Measurements from ENCODE around the gene FAM124B.

FAM124B gene

DNA sequence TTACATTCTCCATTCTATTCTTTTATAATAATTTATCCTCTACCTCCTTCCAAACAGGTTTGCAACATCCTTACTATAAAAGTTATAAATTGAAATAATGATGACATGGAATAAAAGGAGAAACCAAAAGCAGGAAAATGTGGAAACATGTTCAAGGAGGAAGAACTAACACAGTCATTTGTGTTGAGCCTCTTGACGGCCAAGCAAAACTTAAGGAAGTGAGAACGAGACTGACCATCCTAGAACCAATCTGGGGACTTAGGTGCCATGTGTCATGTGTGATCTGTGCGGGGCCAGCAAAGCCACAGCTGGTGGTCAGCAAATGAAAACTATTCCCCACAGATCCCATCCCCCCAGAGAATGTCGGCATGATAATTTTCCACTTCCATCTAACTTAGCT, 25.6 kb upstream of the FAM124B start:
- Mint-ChIP-seq H3K4me3 (no peak overlapping the region), H3K36me3 (peaks cover 2% of the 10 kb centered on the region), H3K4me1 (ENCODE audit: low read depth) (no peaks in the 10 kb centered on the region), H3K9me3 (ENCODE audit: low read depth) (peaks cover 10% of the 10 kb centered on the region), H3K27me3 (no peaks in the 10 kb centered on the region), H3K27ac (no peak overlapping the region)

GRCh38 chr2:224426656-224427055, 24.7 kb upstream of the FAM124B start:
- peaks cover 2% of the 10 kb centered on the region for H3K36me3 Mint-ChIP-seq
- no peaks in the 10 kb centered on the region for H3K27me3 Mint-ChIP-seq
- H3K4me1 Mint-ChIP-seq (ENCODE audit: low read depth): no peaks in the 10 kb centered on the region
- peaks cover 10% of the 10 kb centered on the region for H3K9me3 Mint-ChIP-seq (ENCODE audit: low read depth)
- no peak overlapping the region for H3K27ac Mint-ChIP-seq
- no peak overlapping the region for H3K4me3 Mint-ChIP-seq

DNA sequence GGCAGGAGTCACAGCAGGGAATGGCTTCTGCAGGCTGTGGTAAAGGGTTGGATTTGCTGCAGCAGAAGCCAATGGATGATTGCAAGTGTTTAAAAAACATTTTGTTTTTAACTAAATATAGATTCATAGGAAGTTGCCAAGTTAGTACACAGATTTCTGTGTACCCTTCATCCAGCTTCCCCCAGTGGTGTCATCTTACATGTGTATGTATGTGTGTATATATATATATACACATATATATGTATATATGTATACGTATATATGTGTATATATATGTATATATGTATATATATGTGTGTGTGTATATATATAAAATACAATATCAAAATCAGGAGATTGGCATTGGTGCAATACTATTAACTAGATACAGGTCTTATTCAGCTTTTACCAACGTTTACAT, 19.2 kb upstream of the FAM124B start:
- Mint-ChIP-seq H3K4me3 (no peak overlapping the region), H3K27ac (no peak overlapping the region), H3K36me3 (peaks cover 4% of the 10 kb centered on the region), H3K4me1 (ENCODE audit: low read depth) (no peaks in the 10 kb centered on the region), H3K9me3 (ENCODE audit: low read depth) (peaks cover 13% of the 10 kb centered on the region), H3K27me3 (no peaks in the 10 kb centered on the region)

- H3K27ac Mint-ChIP-seq: no peak overlapping the region
- H3K4me3 Mint-ChIP-seq: no peak overlapping the region
- H3K36me3 Mint-ChIP-seq: peaks cover 2% of the 10 kb centered on the region
- peaks cover 3% of the 10 kb centered on the region for H3K9me3 Mint-ChIP-seq (ENCODE audit: low read depth)
- no peaks in the 10 kb centered on the region for H3K4me1 Mint-ChIP-seq (ENCODE audit: low read depth)
- H3K27me3 Mint-ChIP-seq: peaks cover 2% of the 10 kb centered on the region
Observed at GRCh38 chr2:224417947-224418346, 16.0 kb upstream of the FAM124B start.

DNA sequence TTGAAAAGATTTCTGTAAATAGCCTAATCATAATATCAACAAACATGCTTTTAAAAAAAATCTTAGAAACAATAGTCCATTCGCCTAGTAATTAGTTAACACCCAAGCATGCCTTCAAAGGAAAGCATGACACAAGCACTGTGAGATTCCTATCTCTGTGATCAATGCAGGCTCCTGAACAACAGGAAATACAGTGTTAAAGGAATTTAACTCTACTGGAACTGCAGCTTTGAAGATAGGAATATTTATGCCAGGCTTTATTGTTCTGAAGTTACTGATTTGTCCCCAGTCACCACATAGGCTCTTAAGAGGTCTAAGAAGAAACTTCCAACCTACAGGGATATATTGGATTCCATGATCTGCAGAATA, 15.4 kb upstream of the FAM124B start:
- Mint-ChIP-seq H3K27me3 (peaks cover 2% of the 10 kb centered on the region), H3K36me3 (peaks cover 2% of the 10 kb centered on the region), H3K4me1 (ENCODE audit: low read depth) (no peaks in the 10 kb centered on the region), H3K9me3 (ENCODE audit: low read depth) (peaks cover 3% of the 10 kb centered on the region), H3K27ac (no peak overlapping the region), H3K4me3 (no peak overlapping the region)

GRCh38 chr2:224416656-224417360, 14.9 kb upstream of the FAM124B start:
- Mint-ChIP-seq H3K4me3 (no peak overlapping the region), H3K27ac (no peak overlapping the region), H3K4me1 (ENCODE audit: low read depth) (no peaks in the 10 kb centered on the region), H3K9me3 (ENCODE audit: low read depth) (peaks cover 3% of the 10 kb centered on the region), H3K27me3 (peaks cover 2% of the 10 kb centered on the region), H3K36me3 (peaks cover 2% of the 10 kb centered on the region)

- H3K4me1 Mint-ChIP-seq (ENCODE audit: low read depth): no peaks in the 10 kb centered on the region
- peaks cover 4% of the 10 kb centered on the region for H3K27me3 Mint-ChIP-seq
- H3K4me3 Mint-ChIP-seq: no peak overlapping the region
- H3K36me3 Mint-ChIP-seq: no peaks in the 10 kb centered on the region
- H3K9me3 Mint-ChIP-seq (ENCODE audit: low read depth): no peaks in the 10 kb centered on the region
- H3K27ac Mint-ChIP-seq: no peak overlapping the region
Observed at GRCh38 chr2:224413381-224413780, 11.5 kb upstream of the FAM124B start.

DNA sequence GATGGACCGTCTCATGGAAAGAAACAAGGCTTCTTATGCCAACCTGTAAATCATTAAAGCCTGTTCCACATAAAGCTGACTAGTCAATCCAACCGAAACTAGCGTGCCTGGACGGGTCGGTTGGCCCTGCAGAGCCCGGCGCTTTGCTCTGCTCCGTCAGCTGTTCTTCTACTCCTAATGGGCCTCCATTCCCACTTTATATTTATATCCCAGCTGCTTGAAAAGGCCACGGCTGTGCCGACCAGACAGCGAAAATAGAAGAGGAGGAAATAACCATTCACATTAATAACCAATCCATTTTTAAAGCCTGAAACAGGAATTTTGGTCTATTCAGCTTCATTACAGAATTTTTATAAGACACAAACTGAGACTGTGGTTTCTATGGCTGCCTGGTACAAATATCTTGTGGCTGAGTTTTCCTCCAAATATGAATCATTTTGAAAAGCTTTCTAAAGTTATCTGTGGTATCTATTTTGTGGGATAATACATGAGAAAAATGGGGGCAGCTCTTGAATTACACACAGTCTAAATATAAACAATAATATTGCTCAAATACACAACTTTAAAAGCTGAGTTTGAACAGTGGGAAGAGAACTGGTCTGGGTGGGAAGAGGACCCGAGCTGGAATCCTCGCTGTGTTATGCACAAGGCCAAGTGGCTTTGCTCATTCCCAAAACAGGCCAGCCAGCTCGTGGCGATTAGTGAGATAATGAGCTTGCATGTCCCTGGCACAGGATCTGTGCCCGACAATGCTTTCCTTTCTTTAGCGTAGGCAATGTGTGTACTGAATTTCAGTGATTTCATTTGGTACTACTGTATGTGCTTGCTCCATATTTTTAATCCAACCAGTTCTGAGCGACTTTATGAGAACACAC, 10.5 kb upstream of the FAM124B start:
- no peak overlapping the region for H3K4me3 Mint-ChIP-seq
- H3K27me3 Mint-ChIP-seq: peaks cover 5% of the 10 kb centered on the region
- H3K9me3 Mint-ChIP-seq (ENCODE audit: low read depth): no peaks in the 10 kb centered on the region
- H3K4me1 Mint-ChIP-seq (ENCODE audit: low read depth): peaks cover 2% of the 10 kb centered on the region
- H3K27ac Mint-ChIP-seq: no peak overlapping the region
- H3K36me3 Mint-ChIP-seq: no peaks in the 10 kb centered on the region

- Mint-ChIP-seq H3K9me3 (ENCODE audit: low read depth) (no peaks in the 10 kb centered on the region), H3K4me1 (ENCODE audit: low read depth) (peaks cover 3% of the 10 kb centered on the region), H3K27me3 (peaks cover 12% of the 10 kb centered on the region), H3K4me3 (no peak overlapping the region), H3K36me3 (peaks cover 4% of the 10 kb centered on the region), H3K27ac (no peak overlapping the region)
Observed at GRCh38 chr2:224410946-224411561, 9.1 kb upstream of the FAM124B start.

GRCh38 chr2:224408676-224409075, 6.8 kb upstream of the FAM124B start:
- Mint-ChIP-seq H3K27ac (no peak overlapping the region), H3K36me3 (peaks cover 4% of the 10 kb centered on the region), H3K4me3 (no peak overlapping the region), H3K9me3 (ENCODE audit: low read depth) (no peaks in the 10 kb centered on the region), H3K4me1 (ENCODE audit: low read depth) (peaks cover 3% of the 10 kb centered on the region), H3K27me3 (peaks cover 14% of the 10 kb centered on the region)

DNA sequence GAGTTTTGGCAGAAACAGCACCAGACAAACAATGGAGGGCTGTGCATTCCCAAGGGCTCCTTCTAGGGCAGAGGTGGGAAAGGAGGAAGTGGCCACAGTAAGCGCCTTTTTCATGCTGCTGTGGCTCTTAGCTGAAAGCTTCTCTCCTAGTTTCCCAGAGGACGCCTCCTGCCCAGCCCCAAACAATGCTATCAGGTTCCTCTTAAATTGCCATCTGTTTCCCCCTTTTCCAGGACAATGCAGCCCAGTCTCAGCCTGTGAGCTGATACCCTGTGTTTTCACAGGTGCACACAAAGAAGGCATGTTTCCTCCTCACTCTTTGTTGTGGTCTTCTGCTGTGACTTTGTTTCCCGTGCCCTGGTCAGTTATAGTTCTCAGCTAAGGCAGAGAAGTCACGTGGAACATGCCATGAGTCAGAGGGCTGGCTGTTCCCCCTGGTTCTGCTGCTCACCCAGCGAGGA, 5.4 kb upstream of the FAM124B start:
- peaks cover 14% of the 10 kb centered on the region for H3K27me3 Mint-ChIP-seq
- no peak overlapping the region for H3K4me3 Mint-ChIP-seq
- peaks cover 4% of the 10 kb centered on the region for H3K36me3 Mint-ChIP-seq
- H3K9me3 Mint-ChIP-seq (ENCODE audit: low read depth): no peaks in the 10 kb centered on the region
- H3K4me1 Mint-ChIP-seq (ENCODE audit: low read depth): peaks cover 3% of the 10 kb centered on the region
- no peak overlapping the region for H3K27ac Mint-ChIP-seq

DNA sequence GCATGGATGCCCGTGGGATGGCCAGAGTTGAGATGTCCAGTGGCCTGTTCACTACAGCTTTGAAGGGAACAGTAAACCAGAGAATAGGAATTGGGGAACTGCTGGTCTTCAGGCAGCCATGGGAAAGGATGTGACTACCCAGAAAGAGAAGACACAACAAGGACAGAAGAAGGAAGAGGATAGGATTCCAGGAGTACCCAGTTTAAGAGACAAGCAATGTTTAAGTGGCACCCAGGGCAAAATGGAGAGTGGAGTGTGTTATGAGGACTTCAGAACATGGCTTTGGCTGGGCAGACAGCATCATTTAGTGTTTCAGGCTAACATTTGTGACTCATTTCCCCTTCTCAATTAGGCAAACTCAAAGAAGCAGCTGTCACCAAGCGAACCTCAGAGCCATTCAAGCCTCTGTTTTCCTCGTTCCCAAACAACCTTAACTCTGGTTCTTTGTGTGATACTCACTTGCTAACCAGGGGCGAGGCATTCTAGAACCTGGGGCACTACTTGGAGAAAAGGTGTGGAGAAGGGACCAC, 4.0 kb upstream of the FAM124B start:
- H3K4me1 Mint-ChIP-seq (ENCODE audit: low read depth): peaks cover 13% of the 10 kb centered on the region
- H3K27me3 Mint-ChIP-seq: peaks cover 16% of the 10 kb centered on the region
- H3K4me3 Mint-ChIP-seq: no peak overlapping the region
- no peaks in the 10 kb centered on the region for H3K9me3 Mint-ChIP-seq (ENCODE audit: low read depth)
- no peak overlapping the region for H3K27ac Mint-ChIP-seq
- peaks cover 4% of the 10 kb centered on the region for H3K36me3 Mint-ChIP-seq

GRCh38 chr2:224405412-224405811, 3.5 kb upstream of the FAM124B start:
- Mint-ChIP-seq H3K4me1 (ENCODE audit: low read depth) (peaks cover 14% of the 10 kb centered on the region), H3K4me3 (no peak overlapping the region), H3K9me3 (ENCODE audit: low read depth) (no peaks in the 10 kb centered on the region), H3K36me3 (peaks cover 4% of the 10 kb centered on the region), H3K27ac (no peak overlapping the region), H3K27me3 (peaks cover 16% of the 10 kb centered on the region)

DNA sequence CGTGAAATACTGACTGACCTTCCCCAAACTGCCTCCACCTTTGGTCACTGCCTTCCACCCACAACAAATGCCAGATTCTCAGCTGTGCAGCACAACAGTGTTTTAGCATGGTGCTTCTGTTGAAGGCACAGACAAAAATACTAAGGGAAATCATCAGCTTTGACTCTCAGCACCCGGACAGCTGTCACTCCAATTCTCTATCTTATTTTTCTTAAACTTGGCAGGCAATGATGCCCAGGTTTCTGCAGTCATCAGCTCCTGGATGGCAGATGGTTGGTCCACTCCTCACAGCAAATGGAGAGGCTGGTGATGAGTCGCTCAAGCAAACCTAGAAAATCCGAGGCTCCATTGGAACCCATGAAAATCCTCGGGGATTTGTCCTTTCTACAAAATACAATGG, 2.9 kb upstream of the FAM124B start:
- H3K27me3 Mint-ChIP-seq: peaks cover 16% of the 10 kb centered on the region
- peaks cover 14% of the 10 kb centered on the region for H3K4me1 Mint-ChIP-seq (ENCODE audit: low read depth)
- no peak overlapping the region for H3K4me3 Mint-ChIP-seq
- peaks cover 4% of the 10 kb centered on the region for H3K36me3 Mint-ChIP-seq
- H3K9me3 Mint-ChIP-seq (ENCODE audit: low read depth): no peaks in the 10 kb centered on the region
- H3K27ac Mint-ChIP-seq: no peak overlapping the region

GRCh38 chr2:224403657-224404056, 1.8 kb upstream of the FAM124B start:
- Mint-ChIP-seq H3K27me3 (peaks cover 16% of the 10 kb centered on the region), H3K36me3 (peaks cover 4% of the 10 kb centered on the region), H3K27ac (no peak overlapping the region), H3K4me1 (ENCODE audit: low read depth) (peaks cover 14% of the 10 kb centered on the region), H3K9me3 (ENCODE audit: low read depth) (no peaks in the 10 kb centered on the region), H3K4me3 (no peak overlapping the region)

Measured in activated naive CD8-positive, alpha-beta T cell (primary cell).